ENCODE data around the gene BEST3.

DNA sequence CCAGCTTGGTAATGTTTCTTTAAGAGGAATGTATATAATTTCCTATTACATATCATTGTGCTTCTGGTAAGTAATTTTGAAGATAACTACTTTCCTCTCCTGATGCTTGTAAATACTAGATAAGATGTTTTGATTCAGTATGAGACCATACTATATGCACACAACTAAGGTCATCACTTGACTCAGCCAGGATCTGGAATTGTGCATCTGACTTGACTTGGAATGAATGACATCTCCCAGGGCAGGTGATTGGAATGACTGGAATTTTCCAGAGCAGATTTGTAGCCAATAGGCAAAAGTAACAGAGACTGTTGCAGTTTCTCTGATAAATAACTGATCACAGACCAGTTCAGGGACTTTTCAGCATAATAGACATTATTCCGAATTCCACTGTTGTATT lies 11.1 kb downstream of the BEST3 start:
- TF ChIP-seq POLR2AphosphoS5 (IDR thresholded peaks at IDR 0.05; ENCODE audit: low read depth, low read length) = no peak
- TF ChIP-seq POLR2A (IDR thresholded peaks at IDR 0.05; ENCODE audit: low read depth, low read length) = no peak
- TF ChIP-seq SPI1 (IDR thresholded peaks at IDR 0.05; ENCODE audit: low read depth, low read length) = no peak

All from GM12891 (cell line).